ENCODE measurements around the gene ITPKB.
"Not testable (repeated sequence)": the region's sequence is repeated elsewhere in the genome, so short reads cannot be mapped to it uniquely, and the experiment has no call there.

Gene ITPKB

DNA sequence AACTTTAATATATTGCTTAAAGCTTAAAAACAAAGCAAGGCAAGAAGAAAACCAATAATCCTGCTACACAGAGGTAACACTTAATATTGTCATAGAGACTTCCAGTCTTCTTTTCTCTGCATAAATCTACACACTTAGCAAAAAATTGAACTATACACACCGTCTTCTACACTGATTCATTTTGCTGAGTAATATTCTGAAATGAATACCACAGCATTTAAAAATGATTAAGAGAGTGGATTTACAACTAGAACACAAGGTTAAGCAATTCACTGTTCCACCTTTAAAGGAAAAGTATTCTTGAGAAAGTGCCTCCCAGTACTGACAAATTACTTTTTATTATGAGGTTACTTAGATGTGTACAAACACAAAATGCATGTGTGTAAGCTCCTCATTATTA lies 22.2 kb upstream of the ITPKB start:
- DNase-seq (ENCODE audit: low read depth), result no peak
- TF ChIP-seq, protein P1, sequence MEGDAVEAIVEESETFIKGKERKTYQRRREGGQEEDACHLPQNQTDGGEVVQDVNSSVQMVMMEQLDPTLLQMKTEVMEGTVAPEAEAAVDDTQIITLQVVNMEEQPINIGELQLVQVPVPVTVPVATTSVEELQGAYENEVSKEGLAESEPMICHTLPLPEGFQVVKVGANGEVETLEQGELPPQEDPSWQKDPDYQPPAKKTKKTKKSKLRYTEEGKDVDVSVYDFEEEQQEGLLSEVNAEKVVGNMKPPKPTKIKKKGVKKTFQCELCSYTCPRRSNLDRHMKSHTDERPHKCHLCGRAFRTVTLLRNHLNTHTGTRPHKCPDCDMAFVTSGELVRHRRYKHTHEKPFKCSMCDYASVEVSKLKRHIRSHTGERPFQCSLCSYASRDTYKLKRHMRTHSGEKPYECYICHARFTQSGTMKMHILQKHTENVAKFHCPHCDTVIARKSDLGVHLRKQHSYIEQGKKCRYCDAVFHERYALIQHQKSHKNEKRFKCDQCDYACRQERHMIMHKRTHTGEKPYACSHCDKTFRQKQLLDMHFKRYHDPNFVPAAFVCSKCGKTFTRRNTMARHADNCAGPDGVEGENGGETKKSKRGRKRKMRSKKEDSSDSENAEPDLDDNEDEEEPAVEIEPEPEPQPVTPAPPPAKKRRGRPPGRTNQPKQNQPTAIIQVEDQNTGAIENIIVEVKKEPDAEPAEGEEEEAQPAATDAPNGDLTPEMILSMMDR (conservative IDR thresholded peaks at IDR 0.05; ENCODE audit: low read length), result no peak
- H3K4me3 ChIP-seq (ENCODE audit: low read length), result no peak overlapping the region

DNA sequence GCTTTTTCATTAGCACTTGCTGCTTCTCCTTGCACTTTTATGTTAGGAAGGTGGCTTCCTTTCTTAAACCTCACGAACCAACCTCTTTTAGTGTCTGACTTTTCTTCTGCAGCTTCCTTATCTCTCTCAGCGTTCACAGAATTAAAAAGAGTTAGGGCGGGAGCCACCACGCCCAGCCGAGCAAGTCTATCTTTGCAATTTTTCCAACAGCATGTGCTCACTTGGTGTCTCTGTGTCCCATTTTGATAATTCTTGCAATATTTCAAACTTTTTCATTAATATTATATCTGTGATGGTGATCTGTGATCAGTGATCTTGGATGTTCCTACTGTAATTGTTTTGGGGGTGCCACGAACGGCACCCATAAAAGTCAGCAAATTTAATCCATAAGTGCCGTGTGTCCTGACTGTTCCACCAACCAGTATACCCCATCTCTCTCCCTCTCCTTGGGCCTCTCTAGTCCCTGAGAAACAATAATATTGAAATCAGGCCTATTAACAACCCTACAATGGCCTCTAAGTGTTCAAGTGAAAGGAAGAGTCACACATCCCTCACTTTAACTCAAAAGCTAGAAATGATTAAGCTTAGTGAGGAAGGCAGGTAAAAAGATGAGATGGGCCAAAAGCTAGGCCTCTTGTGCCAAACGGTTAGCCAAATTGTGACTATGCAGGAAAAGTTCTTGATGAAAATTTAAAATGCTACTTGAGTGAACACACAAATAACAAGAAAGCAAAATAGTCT lies 15.9 kb upstream of the ITPKB start:
- H3K4me3 ChIP-seq (ENCODE audit: low read length), result no peak overlapping the region
- DNase-seq (ENCODE audit: low read depth), result no peak
- TF ChIP-seq, protein P1 (conservative IDR thresholded peaks at IDR 0.05; ENCODE audit: low read length), result no peak

DNA sequence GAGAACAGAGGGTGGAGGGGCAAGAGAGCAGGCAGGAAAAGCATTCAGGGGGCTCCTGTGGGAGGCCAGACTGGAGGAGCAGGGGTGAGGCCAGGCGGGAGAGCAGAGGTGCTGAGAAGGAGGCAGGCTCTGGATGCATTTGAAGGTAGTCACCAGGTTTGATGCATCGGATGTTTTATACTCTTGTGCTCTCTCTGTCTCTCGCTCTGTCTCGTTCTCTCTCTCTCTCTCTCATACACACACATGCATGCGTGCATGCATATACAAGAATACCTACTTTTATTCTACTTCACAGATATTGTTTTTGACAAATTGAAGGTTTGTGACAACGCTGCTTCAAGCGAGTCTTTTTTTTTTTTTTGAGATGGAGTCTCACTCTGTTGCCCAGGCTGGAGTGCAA lies 15.0 kb upstream of the ITPKB start:
- no peak for DNase-seq (ENCODE audit: low read depth)
- TF ChIP-seq, protein P1 (conservative IDR thresholded peaks at IDR 0.05; ENCODE audit: low read length), result no peak
- no peak overlapping the region for H3K4me3 ChIP-seq (ENCODE audit: low read length)

DNA sequence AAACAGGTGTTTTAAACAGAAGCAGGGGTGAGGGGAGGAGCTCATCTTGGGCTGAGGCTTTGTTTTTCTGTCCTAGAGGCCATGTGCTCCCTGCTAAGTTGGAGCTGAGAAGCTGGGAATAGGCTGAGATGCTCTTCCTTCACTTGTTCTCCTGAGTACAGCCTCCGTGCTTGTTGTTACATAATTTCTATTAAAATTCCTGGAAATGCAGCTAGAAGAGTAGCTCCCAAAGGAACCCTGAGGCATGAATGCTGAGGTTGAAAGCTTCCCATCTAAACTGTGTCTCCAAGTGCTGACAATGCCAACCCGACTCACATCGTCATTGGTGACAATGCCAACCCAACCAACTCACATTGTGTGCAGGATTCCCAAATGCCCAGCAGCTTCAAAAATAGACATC lies 12.6 kb upstream of the ITPKB start:
- no peak overlapping the region for H3K4me3 ChIP-seq (ENCODE audit: low read length)
- no peak for DNase-seq (ENCODE audit: low read depth)
- TF ChIP-seq, protein P1 (conservative IDR thresholded peaks at IDR 0.05; ENCODE audit: low read length), result no peak

DNA sequence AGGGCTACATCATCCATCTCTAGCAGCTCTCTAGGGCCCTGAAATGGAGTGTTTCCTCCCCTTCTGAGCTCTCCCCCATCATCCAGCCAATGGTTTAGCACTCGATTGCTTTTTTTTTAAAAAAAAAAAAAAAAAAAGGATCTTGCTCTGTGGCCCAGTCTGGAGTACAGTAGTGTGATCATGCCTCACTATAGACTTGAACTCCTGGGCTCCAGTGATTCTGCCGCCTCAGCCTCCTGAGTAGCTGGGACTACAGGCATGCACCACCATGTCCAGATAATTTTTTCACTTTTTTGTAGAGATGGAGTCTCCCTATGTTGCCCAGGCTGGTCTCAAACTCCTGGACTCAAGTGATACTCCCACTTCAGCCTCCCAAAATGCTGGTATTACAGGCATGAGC lies 12.1 kb upstream of the ITPKB start:
- DNase-seq (ENCODE audit: low read depth), result no peak
- H3K4me3 ChIP-seq (ENCODE audit: low read length), result no peak overlapping the region
- TF ChIP-seq, protein P1 (conservative IDR thresholded peaks at IDR 0.05; ENCODE audit: low read length), result no peak

DNA sequence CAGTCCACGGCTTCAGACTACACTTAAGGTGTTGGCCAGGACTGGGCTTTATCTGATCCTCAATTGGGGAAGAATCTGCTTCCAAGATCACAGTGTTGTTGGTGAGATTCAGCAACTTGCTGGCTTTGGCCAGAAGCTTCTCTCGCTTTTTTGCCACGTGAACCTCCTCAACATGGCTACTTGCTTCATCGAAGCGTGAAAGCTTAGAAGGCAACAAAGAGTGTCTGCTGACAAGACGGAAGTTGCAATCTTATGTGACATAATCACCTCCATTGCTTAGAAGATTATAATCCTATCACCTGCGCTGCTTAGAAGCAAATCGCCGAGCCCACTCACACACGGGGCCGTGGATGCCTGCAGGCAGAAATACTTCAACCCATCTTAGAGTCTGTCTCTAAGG lies 10.4 kb upstream of the ITPKB start:
- DNase-seq (ENCODE audit: low read depth), result no peak
- TF ChIP-seq, protein P1 (conservative IDR thresholded peaks at IDR 0.05; ENCODE audit: low read length), result no peak
- H3K4me3 ChIP-seq (ENCODE audit: low read length), result no peak overlapping the region

DNA sequence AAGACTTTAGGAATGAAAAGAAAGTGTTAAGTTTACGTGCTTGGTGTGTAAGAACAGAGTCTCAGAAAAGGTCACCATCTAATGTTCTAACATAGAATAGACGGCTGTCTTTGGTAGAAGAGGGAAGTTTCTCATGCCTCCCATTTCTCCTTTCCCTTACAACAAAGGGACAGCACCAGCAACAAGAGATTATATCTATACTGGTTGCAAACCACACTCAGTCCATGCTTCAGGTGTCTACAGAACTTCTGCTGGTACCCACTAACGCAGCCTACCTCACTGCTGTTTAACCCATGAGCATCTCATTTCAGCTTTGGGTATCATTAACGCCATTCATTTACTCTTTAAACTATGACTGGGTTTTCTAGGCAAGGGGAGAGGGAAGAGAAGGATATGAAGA lies 9.2 kb upstream of the ITPKB start:
- DNase-seq (ENCODE audit: low read depth), result no peak
- H3K4me3 ChIP-seq (ENCODE audit: low read length), result no peak overlapping the region
- TF ChIP-seq, protein P1 (conservative IDR thresholded peaks at IDR 0.05; ENCODE audit: low read length), result no peak

DNA sequence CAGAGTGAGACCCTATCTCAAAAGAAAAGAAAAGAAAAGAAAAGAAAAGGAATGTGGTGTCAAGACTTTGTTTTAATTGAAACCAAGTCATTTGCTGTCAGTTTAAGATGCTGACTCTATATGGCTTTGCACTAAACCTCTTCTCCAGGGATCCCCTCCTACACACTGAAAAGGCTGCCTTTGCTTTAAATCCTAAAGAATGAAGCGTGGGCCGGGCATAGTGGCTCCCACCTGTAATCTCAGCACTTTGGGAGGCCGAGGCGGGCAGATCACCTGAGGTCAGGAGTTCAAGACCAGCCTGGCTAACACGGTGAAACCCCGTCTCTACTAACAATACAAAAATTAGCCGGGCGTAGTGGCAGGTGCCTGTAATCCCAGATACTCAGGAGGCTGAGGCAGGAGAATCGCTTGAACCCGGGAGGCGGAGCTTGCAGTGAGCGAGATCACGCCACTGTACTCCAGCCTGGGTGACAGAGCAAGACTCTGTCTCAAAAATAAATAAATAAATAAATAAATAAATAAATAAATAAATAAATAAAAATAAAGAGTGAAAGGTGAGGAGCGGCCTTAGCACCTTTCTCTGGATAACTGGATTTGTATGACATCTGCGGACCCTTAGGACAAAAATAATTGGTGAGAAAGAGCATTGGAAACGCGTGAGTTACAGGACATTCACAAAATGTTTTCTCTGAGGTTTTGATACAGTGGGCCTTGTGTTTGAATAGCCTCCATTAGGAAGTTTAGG lies 8.6 kb upstream of the ITPKB start:
- not testable (repeated sequence) for H3K4me3 ChIP-seq (ENCODE audit: low read length); DNase-seq (ENCODE audit: low read depth)
